ENCODE measurements around the gene PURA. TPM values are rescaled to one million over a fixed set of nuclear protein-coding genes. Genes with fewer than 3 reads are reported as not detected.

PURA gene
- total RNA-seq, 2 experiments from 2014 or later, result 12.5 to 13.4 TPM

GRCh38 chr5:140118302-140118936 is 4.5 kb downstream of the PURA start:
- H3K9me3 Mint-ChIP-seq (ENCODE audit: insufficient read depth), result no peaks in the 10 kb centered on the region
- peaks cover 17% of the 10 kb centered on the region for H3K36me3 Mint-ChIP-seq (ENCODE audit: low read depth)
- no peak overlapping the region for H3K4me3 Mint-ChIP-seq
- ChIA-PET CTCF (interaction anchor here (1.0 to 6.4 kb wide), 6 partner anchors 9 to 45 kb away, joined by 3 to 68 read pairs (median 6); no protein-coding TSS in a partner anchor), POLR2A (no interaction called here)
- no peak overlapping the region for H3K27ac Mint-ChIP-seq
- no peak for DNase-seq
- H3K27me3 Mint-ChIP-seq (ENCODE audit: low read depth), result no peaks in the 10 kb centered on the region
- ATAC-seq, result no peak
- peaks cover 47% of the 10 kb centered on the region for H3K4me1 Mint-ChIP-seq (ENCODE audit: low read depth)

DNA sequence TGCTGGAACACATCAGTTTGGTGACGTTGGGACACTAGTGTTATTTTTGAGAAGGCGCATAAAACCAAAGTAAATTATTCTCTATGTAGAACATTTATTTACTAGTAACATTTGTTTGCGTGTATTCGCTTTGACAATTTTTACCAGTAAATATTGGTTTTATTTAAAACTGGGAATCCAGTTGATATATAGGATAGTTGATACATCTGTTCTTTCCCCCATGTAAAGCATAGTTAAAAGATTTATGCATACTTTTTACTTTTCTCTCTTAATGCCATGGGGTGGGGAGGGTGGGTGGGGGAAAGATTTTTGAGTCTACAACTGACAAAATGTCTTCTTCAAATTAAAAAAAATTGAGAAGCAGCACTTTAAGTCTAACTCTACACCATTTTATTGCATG is 11.7 kb downstream of the PURA start, which contains the start of gene IGIP:
IGIP (plus strand) TSS at position 301 of the 400 bp plus-strand sequence. CDS start 2,540 bp downstream, outside the sequence.
- H3K27me3 Mint-ChIP-seq (ENCODE audit: low read depth), result peaks cover 2% of the 10 kb centered on the region
- H3K4me1 Mint-ChIP-seq (ENCODE audit: low read depth), result peaks cover 18% of the 10 kb centered on the region
- H3K27ac Mint-ChIP-seq, result no peak within 1 kb of the TSS
- ChIA-PET POLR2A (no interaction called here), CTCF (interaction anchor here (1.1 kb wide), 1 partner anchor 18 kb away, joined by 4 read pairs; no protein-coding TSS in a partner anchor)
- no peaks in the 10 kb centered on the region for H3K9me3 Mint-ChIP-seq (ENCODE audit: insufficient read depth)
- no peak within 1 kb of the TSS for H3K4me3 Mint-ChIP-seq
- no peak for ATAC-seq
- no peaks in the 10 kb centered on the region for H3K36me3 Mint-ChIP-seq (ENCODE audit: low read depth)
- no peak for DNase-seq

GRCh38 chr5:140126315-140127012 is 12.6 kb downstream of the PURA start:
- Mint-ChIP-seq H3K27me3 (ENCODE audit: low read depth) (peaks cover 2% of the 10 kb centered on the region), H3K4me1 (ENCODE audit: low read depth) (peaks cover 23% of the 10 kb centered on the region), H3K36me3 (ENCODE audit: low read depth) (no peaks in the 10 kb centered on the region), H3K27ac (no peak overlapping the region), H3K4me3 (no peak overlapping the region), H3K9me3 (ENCODE audit: insufficient read depth) (no peaks in the 10 kb centered on the region)
- DNase-seq (no peak), ATAC-seq (no peak)
- ChIA-PET CTCF (interaction anchor here (1.2 to 1.9 kb wide), 2 partner anchors 18 to 20 kb away, joined by 4 to 6 read pairs; no protein-coding TSS in a partner anchor), POLR2A (no interaction called here)

DNA sequence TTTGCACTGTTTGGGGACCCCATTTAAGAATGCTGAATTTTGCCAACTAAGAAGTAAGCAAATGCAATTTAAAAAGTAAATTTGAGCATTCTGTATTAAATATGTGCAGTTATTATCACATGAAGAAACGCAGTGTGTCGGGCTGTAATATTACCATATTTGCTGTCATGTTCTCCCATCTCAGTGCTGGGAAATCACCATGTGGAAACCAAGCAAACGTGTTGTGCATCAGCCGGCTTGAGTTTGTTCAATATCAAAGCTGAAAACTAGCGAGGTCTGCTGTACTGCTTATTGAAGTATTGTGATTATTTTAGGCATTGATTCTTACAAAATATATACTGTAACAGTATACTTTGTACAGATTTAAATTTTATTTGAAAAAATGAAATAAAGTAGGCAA is 14.5 kb downstream of the PURA start:
- no peak for ATAC-seq
- Mint-ChIP-seq H3K27ac (no peak overlapping the region), H3K4me1 (ENCODE audit: low read depth) (peaks cover 33% of the 10 kb centered on the region), H3K9me3 (ENCODE audit: insufficient read depth) (no peaks in the 10 kb centered on the region), H3K27me3 (ENCODE audit: low read depth) (peaks cover 2% of the 10 kb centered on the region), H3K36me3 (ENCODE audit: low read depth) (no peaks in the 10 kb centered on the region), H3K4me3 (no peak overlapping the region)
- DNase-seq, result no peak
- ChIA-PET CTCF (no interaction called here), POLR2A (no interaction called here)

DNA sequence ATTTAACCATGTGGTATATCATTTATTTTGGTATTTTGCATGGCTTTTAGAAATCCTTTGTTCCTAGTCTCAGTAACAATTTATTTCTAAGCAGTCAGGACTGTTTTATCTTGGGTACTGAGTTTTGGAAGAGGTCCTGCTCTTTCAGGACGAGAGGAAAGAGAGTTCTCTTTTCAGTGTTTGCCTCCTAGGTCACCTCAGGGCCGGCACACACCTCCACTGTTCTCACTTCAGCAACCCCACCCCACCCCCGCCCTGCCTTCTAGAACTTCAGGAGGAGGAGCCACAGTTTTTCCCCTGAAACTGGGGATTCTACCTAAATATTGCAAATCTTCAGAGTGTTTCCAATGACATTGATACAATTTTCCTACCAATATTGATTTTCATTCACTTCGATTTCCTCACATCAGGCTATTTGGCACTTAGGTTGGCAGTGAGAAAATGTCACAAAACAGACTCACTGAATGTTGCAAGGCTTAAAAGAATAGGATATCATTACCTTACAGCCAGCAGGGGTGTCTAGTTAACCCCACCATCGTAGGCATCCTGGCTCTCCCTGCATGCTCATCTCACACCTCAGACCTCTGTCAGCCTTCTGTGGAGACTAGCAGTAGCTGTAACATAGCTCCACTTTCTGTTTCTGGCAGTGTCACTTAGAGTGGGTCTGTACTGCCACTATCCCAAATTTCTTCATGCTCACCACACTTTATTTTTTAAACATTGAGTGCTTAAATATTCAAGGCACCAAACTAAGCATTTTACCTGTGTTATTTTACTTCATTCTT is 17.2 kb downstream of the PURA start:
- H3K27ac Mint-ChIP-seq, result no peak overlapping the region
- no peaks in the 10 kb centered on the region for H3K36me3 Mint-ChIP-seq (ENCODE audit: low read depth)
- no peaks in the 10 kb centered on the region for H3K9me3 Mint-ChIP-seq (ENCODE audit: insufficient read depth)
- DNase-seq, result peak; percentile 21
- H3K27me3 Mint-ChIP-seq (ENCODE audit: low read depth), result peaks cover 2% of the 10 kb centered on the region
- ATAC-seq, result no peak
- ChIA-PET CTCF (interaction anchor here (0.9 to 5.6 kb wide), 8 partner anchors 9 to 162 kb away, joined by 3 to 52 read pairs (median 4); partner anchors contain the start of gene NRG2), POLR2A (no interaction called here)
- peaks cover 37% of the 10 kb centered on the region for H3K4me1 Mint-ChIP-seq (ENCODE audit: low read depth)
- no peak overlapping the region for H3K4me3 Mint-ChIP-seq

GRCh38 chr5:140131967-140132409 is 18.1 kb downstream of the PURA start:
- ATAC-seq, result peak; percentile 82
- Mint-ChIP-seq H3K27me3 (ENCODE audit: low read depth) (peaks cover 1% of the 10 kb centered on the region), H3K9me3 (ENCODE audit: insufficient read depth) (no peaks in the 10 kb centered on the region), H3K27ac (peak overlapping the region; percentile 5), H3K4me3 (no peak overlapping the region), H3K4me1 (ENCODE audit: low read depth) (peaks cover 39% of the 10 kb centered on the region), H3K36me3 (ENCODE audit: low read depth) (no peaks in the 10 kb centered on the region)
- ChIA-PET POLR2A (interaction anchor here (1.0 kb wide), 1 partner anchor 19 kb away, joined by 3 read pairs; no protein-coding TSS in a partner anchor), CTCF (interaction anchor here (0.9 to 5.6 kb wide), 8 partner anchors 10 to 163 kb away, joined by 3 to 52 read pairs (median 4); partner anchors contain the start of gene NRG2)
- DNase-seq, result peak; percentile 22

- Mint-ChIP-seq H3K9me3 (ENCODE audit: insufficient read depth) (no peaks in the 10 kb centered on the region), H3K4me1 (ENCODE audit: low read depth) (peaks cover 39% of the 10 kb centered on the region), H3K4me3 (no peak overlapping the region), H3K27me3 (ENCODE audit: low read depth) (no peaks in the 10 kb centered on the region), H3K27ac (no peak overlapping the region), H3K36me3 (ENCODE audit: low read depth) (no peaks in the 10 kb centered on the region)
- ChIA-PET POLR2A (no interaction called here), CTCF (interaction anchor here (0.7 to 5.6 kb wide), 8 partner anchors 8 to 61 kb away, joined by 3 to 52 read pairs (median 5); no protein-coding TSS in a partner anchor)
- ATAC-seq (no peak), DNase-seq (peak; percentile 17)
Measured at GRCh38 chr5:140133514-140134167, 19.7 kb downstream of the PURA start.

DNA sequence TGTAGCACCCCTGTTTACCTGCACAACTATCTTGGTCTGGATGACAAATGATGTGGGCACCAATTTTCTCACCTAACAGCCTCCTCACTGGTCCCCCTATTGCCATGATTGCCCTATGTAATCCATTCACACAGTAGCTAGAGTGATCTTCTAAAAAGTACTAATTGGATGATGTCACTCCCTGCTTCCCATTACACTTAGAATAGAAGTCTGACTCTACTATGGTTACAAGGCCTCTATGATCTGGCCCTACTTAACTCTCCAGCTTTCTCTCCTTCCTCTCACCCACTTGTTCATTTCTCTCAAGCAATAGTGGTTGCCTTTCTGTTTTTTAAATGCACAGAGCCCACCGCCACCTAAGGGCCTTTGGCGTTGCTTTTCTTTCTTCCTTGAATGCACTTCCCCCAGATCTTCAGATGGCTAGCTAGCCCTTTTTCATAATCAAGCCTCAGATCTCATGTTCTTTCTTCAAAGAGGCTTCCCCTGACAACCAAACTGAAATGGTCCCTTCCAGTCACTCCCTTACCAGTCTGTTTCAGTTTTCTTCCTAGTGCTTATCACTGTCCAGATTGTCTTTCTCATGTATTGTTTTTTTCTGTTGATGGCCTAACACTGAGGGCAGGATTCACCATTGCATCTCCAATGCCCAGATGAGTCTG is 20.5 kb downstream of the PURA start:
- CTCF ChIA-PET, result interaction anchor here (1.5 to 5.6 kb wide), 4 partner anchors 8 to 62 kb away, joined by 4 to 52 read pairs (median 10); no protein-coding TSS in a partner anchor
- no peaks in the 10 kb centered on the region for H3K36me3 Mint-ChIP-seq (ENCODE audit: low read depth)
- H3K27ac Mint-ChIP-seq, result peak overlapping the region; percentile 1
- no peak overlapping the region for H3K4me3 Mint-ChIP-seq
- POLR2A ChIA-PET, result no interaction called here
- H3K27me3 Mint-ChIP-seq (ENCODE audit: low read depth), result no peaks in the 10 kb centered on the region
- ATAC-seq (no peak), DNase-seq (no peak)
- H3K4me1 Mint-ChIP-seq (ENCODE audit: low read depth), result peaks cover 39% of the 10 kb centered on the region
- no peaks in the 10 kb centered on the region for H3K9me3 Mint-ChIP-seq (ENCODE audit: insufficient read depth)

GRCh38 chr5:140135127-140135526 is 21.2 kb downstream of the PURA start:
- Mint-ChIP-seq H3K4me3 (no peak overlapping the region), H3K9me3 (ENCODE audit: insufficient read depth) (no peaks in the 10 kb centered on the region), H3K27me3 (ENCODE audit: low read depth) (no peaks in the 10 kb centered on the region), H3K27ac (no peak overlapping the region), H3K36me3 (ENCODE audit: low read depth) (no peaks in the 10 kb centered on the region), H3K4me1 (ENCODE audit: low read depth) (peaks cover 39% of the 10 kb centered on the region)
- ChIA-PET CTCF (interaction anchor here (1.1 to 5.6 kb wide), 2 partner anchors 10 to 15 kb away, joined by 3 to 52 read pairs; no protein-coding TSS in a partner anchor), POLR2A (no interaction called here)
- DNase-seq (no peak), ATAC-seq (no peak)

DNA sequence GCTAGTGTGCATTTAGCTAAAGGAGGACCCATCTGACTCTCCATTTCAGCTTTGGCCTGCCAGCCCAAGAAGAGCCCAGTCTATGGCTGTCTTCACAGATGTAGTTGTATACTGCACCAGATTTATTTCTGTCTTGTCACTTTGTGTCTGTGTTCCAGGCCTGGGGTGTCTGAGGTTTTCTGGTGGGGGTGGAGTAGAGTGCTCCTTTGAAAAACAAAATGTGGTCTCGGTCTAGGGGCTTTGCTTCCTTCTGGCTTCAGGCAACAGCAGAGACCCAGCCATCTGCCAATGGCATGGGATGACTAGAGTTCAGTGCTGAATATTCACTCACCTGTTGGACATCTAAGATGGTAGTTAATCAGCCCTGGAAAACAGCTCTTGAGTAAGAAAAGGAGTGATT is 22.7 kb downstream of the PURA start:
- ATAC-seq, result no peak
- Mint-ChIP-seq H3K4me1 (ENCODE audit: low read depth) (peaks cover 31% of the 10 kb centered on the region), H3K4me3 (no peak overlapping the region), H3K27me3 (ENCODE audit: low read depth) (no peaks in the 10 kb centered on the region), H3K36me3 (ENCODE audit: low read depth) (no peaks in the 10 kb centered on the region), H3K9me3 (ENCODE audit: insufficient read depth) (no peaks in the 10 kb centered on the region), H3K27ac (no peak overlapping the region)
- ChIA-PET CTCF (interaction anchor here (5.6 kb wide), 1 partner anchor 8 kb away, joined by 52 read pairs; no protein-coding TSS in a partner anchor), POLR2A (no interaction called here)
- DNase-seq, result peak; percentile 16

DNA sequence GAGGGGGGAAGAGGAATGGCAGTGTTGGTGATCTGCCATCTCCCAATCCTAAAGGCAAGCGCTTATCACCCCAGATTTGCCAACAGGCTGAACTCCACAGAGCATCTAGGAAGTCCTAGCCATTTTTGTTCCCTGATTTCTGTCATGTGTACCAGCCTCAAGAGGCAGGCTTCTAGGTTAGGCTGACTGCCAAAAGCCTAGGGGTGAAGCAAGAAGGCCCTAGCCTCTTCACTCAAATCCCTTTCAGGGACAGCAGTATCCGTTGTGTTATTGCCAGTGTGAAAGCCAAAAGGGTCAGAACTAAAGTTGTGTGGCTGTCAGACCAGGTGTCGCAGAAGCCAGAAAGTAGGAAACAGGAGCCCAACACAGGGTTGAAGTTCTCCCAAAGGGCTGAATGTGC is 26.5 kb downstream of the PURA start:
- Mint-ChIP-seq H3K9me3 (ENCODE audit: insufficient read depth) (no peaks in the 10 kb centered on the region), H3K4me1 (ENCODE audit: low read depth) (peaks cover 12% of the 10 kb centered on the region), H3K36me3 (ENCODE audit: low read depth) (no peaks in the 10 kb centered on the region), H3K4me3 (no peak overlapping the region), H3K27ac (no peak overlapping the region), H3K27me3 (ENCODE audit: low read depth) (peaks cover 8% of the 10 kb centered on the region)
- ATAC-seq (no peak), DNase-seq (no peak)
- CTCF ChIA-PET, result interaction anchor here (1.2 to 6.2 kb wide), 3 partner anchors 25 to 67 kb away, joined by 5 to 36 read pairs (median 5); partner anchors contain the start of gene PURA
- POLR2A ChIA-PET, result no interaction called here

Measured in activated CD8-positive, alpha-beta T cell treated with anti-CD3 and anti-CD28 coated beads, Interleukin-2, amount 10 ng/mL, durations not matched to agents 7 days and 5 days (primary cell).